Mucosa of gallbladder (tissue), 1 donor: Measurements from ENCODE around the gene KLC1. TPM values are rescaled to one million over a fixed set of nuclear protein-coding genes. Genes with fewer than 3 reads are reported as not detected.
A peak's percentile ranks its signal among the peaks of the same experiment; 100 is the strongest.

Experiments used
- DNase-seq: peaks from one replicate; pipeline ENCODE4 v3.0.0-alpha.2; 2020; ENCODE audit warnings: low spot score
- total RNA-seq: library from RNA; stranded (reverse); gene quantifications from one replicate; pipeline ENCODE4 v1.2.1, GENCODE V29; 2021
- donor health status: DM: no; HTN: no; CAD: no.

The KLC1 gene
- total RNA-seq, 1 donor from 2014 or later = 171 TPM

DNA sequence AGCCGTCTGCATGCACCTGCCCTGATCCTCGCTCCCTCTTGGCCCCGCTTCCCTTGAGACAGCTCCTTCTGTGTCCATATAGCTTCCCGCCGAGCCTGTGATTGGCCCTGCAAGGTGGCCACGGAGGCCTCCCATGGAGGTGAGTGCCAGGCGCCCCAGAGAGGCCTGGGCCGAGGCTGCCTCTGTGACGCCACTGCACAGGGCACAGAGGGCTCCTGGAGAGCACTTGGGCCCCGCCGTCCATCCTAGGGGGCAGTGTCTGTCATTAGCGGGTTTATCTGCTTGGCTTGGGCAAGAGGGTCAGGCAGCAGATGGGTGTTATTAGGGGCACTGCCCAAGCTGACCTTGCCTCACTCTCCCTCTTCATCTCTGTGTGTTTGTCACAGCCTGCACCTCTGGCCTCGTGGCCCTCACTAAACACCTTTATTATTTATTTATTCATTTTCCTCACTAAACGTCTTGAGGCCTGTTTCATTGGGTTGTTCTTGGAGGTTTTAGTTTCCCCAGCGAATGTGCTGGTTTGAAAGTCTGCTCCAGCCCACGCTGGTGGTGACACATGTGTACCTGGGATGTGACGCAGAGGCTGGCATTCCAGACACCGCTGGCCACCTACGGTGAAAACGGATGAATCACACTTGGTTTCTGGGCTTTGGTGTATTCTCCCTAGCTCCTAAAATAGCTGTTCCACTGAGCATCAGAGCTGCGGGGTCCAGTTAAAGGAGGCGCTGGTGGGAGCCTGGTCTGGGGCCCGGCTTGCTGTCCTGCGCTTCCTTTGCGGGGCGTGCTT lies 92.5 kb downstream of the KLC1 start:
- no peak for DNase-seq

GRCh38 chr14:103723748-103724081 lies 94.7 kb downstream of the KLC1 start:
- no peak for DNase-seq

DNA sequence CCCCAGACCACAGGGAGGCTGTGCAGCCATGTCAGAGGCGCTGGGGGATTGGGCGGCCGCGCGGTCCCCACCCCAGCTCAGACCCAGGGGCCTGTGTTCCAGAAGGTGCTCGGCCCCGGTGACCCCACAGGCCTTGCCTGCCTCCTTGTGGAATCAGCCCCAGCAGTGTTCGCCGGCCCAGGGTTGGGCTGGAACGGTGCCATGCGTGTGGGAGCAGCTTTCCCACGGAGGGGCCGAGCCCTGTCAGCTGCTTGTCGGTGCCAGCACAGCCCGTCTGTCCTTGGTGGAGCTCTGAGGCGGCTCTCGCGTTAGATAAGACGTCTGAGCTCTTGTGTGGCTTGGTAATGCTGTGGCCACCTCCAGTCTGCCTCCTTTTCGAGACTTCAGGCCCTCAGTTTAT lies 95.1 kb downstream of the KLC1 start:
- DNase-seq = no peak

GRCh38 chr14:103725001-103725682 lies 96.1 kb downstream of the KLC1 start:
- DNase-seq = no peak

GRCh38 chr14:103725739-103726395 lies 96.9 kb downstream of the KLC1 start:
- no peak for DNase-seq

- DNase-seq = no peak
Measured at GRCh38 chr14:103726474-103726873, 97.5 kb downstream of the KLC1 start.

DNA sequence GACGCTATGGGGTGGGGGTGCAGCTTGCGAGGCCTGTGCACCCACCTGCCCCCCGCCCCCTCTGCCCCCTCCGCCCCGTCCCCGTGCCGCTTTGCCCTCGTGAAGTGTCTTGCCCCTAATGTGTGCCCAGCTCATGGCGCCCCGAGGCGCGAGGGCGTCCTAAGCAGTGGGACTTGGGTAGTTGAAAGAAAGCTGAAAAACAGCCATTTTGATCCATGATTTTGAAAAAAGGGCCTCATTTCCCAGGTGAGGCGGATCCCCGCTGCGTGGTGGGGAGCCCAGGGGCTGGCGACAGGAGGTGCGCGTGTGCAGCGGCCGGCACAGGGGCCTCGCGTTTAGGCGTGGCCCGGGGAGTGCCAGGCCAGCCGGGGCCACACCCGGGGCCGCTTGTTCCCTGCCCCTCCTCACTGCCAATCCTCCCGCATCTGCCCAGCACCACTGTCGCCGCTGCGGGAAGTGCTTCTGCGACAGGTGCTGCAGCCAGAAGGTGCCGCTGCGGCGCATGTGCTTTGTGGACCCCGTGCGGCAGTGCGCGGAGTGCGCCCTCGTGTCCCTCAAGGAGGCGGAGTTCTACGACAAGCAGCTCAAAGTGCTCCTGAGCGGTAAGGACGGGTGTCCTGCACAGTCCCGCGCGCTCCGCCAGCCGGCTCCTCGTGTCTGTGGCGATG lies 98.4 kb downstream of the KLC1 start:
- DNase-seq = peak; percentile 61

DNA sequence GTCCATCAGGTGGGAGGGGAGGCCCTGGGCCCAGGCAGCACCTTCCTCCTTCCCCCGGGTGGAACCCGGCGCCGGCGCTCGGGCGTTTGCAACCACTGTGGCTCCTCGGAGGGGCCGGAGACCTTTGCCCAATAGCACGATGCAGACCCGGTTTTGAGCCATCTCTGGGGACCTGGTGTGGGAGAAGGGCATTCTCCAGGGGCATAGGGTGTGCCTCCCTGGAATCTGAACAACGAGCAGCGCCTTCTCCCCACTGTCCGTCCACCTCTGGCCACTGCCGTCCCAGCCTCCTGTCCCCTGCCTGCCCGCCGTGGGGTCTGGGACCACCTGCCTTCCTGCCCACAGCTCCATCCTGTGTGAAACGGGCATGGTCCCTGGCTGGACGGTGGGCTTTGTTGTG lies 99.1 kb downstream of the KLC1 start:
- DNase-seq = no peak

- DNase-seq = no peak
Measured at GRCh38 chr14:103728721-103729120, 99.7 kb downstream of the KLC1 start.

- no peak for DNase-seq
Measured at GRCh38 chr14:103729496-103730448, 100.8 kb downstream of the KLC1 start.

DNA sequence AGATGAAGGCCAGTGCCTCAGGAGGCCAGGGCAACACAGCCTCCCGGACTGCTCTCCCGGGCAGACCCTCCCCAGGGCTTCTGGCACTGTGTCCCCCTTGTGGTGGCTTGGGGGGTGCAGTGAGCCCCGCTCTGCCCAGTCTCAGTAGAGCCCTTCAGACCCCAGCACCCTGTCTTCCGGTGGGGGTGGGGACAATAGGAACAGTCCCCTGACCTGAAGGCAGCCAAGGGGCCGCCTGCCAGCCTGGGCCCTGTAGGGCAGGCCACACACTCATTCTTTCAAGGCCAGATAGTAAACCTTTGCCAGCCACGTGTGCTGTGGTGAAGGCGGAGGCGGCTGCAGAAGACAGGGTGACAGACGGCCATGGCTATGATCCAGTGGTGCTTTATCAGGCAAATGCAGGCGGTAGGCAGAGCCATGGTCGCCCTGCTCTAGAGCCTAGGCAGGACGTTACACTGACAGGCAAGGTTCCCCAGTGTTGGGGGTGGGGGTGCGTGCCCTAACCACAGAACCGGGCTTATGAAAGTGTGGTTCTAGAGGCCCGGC lies 101.6 kb downstream of the KLC1 start:
- no peak for DNase-seq

DNA sequence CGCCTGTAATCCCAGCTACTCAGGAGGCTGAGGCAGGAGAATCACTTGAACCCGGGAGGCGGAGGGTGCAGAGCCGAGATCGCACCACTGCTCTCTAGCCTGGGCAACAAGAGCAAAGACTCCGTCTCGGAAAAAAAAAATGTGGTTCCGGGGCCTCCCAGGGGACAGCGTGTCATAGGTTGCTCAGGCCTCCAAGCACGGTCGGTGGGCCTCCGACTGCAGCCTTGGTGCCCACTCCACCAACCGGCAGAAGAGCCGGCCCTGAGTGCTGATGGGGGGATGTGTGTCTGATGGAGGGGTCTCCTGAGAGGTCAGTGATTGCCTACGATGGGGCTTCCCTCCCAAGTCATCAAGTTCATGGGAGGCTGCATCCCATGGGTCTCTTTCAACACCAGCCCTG lies 102.5 kb downstream of the KLC1 start:
- DNase-seq = no peak

DNA sequence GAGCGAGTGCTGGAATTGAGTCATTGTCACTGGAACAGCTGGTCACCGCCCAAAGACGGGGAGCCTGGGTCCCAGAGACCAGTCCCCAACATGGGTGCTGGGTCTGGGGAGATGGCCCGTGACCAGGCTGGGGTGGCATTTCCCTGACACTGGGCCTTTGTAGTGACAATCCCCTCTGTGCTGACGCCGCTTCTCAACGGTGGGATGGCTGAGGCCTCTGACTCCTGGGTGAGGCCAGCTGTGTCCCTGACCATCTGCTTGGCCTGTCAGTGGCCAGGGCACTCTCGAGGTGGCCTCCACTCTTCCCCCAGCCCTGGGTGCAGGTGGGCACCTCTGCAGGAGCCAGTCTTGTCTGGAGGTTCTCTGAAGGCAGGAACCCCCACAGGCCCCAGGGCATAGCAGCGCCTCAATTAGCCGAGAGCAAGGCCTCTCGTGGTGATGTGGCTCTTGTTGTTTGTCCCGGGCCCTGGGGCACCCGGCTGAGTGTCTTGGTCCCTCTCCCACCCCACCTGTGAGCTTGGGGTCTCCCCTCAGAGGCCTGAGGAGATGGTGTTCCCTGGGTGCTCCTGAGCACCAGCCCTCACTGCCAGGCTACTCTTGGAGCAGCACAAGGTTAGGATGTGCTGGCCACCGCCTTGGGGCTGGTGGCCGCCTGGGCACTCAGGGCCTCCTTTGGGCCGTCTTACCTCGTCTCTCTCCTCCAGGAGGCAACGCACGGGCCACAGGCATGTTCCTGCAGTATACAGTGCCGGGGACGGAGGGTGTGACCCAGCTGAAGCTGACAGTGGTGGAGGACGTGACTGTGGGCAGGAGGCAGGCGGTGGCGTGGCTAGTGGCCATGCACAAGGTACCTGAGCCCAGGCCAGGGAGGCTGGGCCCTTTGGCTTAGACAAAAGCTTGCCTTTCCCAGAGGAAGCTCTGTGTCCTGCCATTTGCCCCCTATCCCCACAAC lies 103.2 kb downstream of the KLC1 start:
- no peak for DNase-seq

DNA sequence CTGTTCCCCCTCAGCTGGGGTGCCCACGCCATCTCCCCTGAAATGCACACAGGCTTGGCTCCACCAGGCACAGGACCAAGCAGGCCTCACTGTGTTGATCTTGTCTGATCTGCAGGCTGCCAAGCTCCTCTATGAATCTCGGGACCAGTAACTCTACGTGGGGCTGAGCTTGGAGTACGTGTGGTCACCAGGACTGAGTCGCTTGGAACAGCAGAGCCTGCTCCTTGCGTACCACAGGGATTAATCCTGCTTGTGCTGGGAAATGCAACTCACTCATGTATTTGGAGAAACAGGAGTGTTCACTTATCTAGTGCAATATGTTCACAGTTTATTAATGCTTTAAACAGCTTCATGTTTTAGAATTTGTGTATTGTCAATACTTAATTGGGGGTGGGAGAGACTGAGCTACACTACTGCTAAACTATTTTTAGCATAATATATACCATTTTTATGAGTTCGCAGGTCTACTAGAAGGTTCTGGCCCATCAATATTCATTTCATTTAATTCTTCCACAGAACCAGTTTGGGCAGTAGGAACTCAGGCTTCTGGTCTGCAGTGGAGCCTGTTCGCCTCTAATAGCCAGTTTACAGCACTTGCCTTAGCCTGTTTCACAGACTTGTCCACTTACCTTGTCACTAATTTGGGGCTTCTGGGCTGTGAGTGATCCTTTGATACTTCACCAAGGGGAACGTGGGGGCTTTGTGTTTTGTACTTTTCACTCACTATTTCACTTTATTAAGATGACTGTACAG lies 104.0 kb downstream of the KLC1 start:
- DNase-seq = no peak

- no peak for DNase-seq
Measured at GRCh38 chr14:103733651-103734050, 104.6 kb downstream of the KLC1 start.

- no peak for DNase-seq
Measured at GRCh38 chr14:103734081-103734888, 105.3 kb downstream of the KLC1 start.

GRCh38 chr14:103735022-103735421 lies 106.0 kb downstream of the KLC1 start:
- DNase-seq = no peak

DNA sequence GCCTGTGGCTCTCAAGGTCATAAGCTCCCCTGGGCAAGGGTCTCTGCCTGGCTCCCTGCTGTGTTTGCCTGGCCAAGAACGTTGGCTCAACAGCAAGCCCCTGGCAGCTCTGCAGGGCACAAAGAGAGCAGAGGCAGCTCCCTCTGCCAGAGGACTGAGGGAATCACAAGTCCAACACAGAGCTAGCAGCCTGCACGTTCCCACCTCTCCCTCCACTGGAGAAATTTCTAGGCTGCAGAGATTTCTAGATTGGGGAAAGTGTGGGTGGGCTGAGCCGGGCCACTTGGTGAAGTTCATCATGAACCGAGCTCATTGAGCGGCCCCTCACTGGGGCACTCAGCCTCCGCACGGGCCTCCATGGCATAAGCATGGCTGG lies 106.4 kb downstream of the KLC1 start:
- DNase-seq = no peak
